Mesenchymal stem cell (in vitro differentiated cells and primary cell): ENCODE results near the gene SGSM2.

Source experiments
- DNase-seq: peaks from one replicate; pipeline ENCODE4 v3.0.0-alpha.2; 2013
- H2AFZ ChIP-seq: one replicate; pipeline ENCODE4 v1.6.1; 2013; ENCODE audit warnings: low read depth, mild to moderate bottlenecking, control low read depth, inconsistent platforms, low read length, moderate library complexity
- H2AK5ac ChIP-seq: 2 replicates; pipeline ENCODE4 v1.6.1; 2013; ENCODE audit warnings: low read length, moderate library complexity, mild to moderate bottlenecking, inconsistent platforms; ENCODE audit not compliant: severe bottlenecking
- H2BK120ac ChIP-seq: one replicate; pipeline ENCODE4 v1.6.1; 2013; ENCODE audit warnings: low read depth, mild to moderate bottlenecking, inconsistent platforms, low read length, moderate library complexity
- H2BK12ac ChIP-seq, 2 experiments: one replicate each; pipeline ENCODE4 v1.6.1; 2013; ENCODE audit warnings: inconsistent platforms in 2 of 2, low read length in 2 of 2, mild to moderate bottlenecking in 2 of 2, moderate library complexity in 2 of 2, control low read depth in 1 of 2
- H2BK15ac ChIP-seq: one replicate; pipeline ENCODE4 v1.6.1; 2013; ENCODE audit warnings: mild to moderate bottlenecking, low read depth, inconsistent platforms; ENCODE audit not compliant: poor library complexity, severe bottlenecking
- H2BK5ac ChIP-seq: 2 replicates; pipeline ENCODE4 v1.6.1; 2013; ENCODE audit warnings: low read depth, mild to moderate bottlenecking, low read length, control low read depth, inconsistent platforms; ENCODE audit not compliant: poor library complexity, severe bottlenecking
- H3K14ac ChIP-seq, 2 experiments: one replicate each; pipeline ENCODE4 v1.6.1; 2013; ENCODE audit warnings: inconsistent platforms in 2 of 2, low read length in 2 of 2, control low read depth in 1 of 2, mild to moderate bottlenecking in 1 of 2, moderate library complexity in 1 of 2
- H3K18ac ChIP-seq, 2 experiments: one replicate each; pipeline ENCODE4 v1.6.1; 2013; ENCODE audit warnings: inconsistent platforms in 2 of 2, low read length in 2 of 2, control low read depth in 1 of 2, low read depth in 1 of 2, mild to moderate bottlenecking in 1 of 2
- H3K23ac ChIP-seq, 2 experiments: one replicate each; pipeline ENCODE4 v1.6.1; 2013; ENCODE audit warnings: inconsistent platforms in 2 of 2, low read length in 2 of 2, mild to moderate bottlenecking in 2 of 2, moderate library complexity in 2 of 2, control low read depth in 1 of 2
- H3K27ac ChIP-seq: 2 replicates; pipeline ENCODE4 v1.5.1; 2013; ENCODE audit warnings: mild to moderate bottlenecking, moderate library complexity, low read length, control low read depth, inconsistent platforms; ENCODE audit not compliant: poor library complexity, severe bottlenecking
- H3K27me3 ChIP-seq, 2 experiments: 2 replicates each; pipeline versions ENCODE4 v1.6.1 to v1.7.0; 2013; ENCODE audit warnings: low read length in 2 of 2, mild to moderate bottlenecking in 2 of 2, moderate library complexity in 2 of 2, control low read depth in 1 of 2, inconsistent platforms in 1 of 2; ENCODE audit not compliant: control insufficient read depth in 1 of 2, insufficient read depth in 1 of 2
- H3K36me3 ChIP-seq, 2 experiments: 2 replicates each; pipeline versions ENCODE4 v1.6.1 to v1.7.0; 2013; ENCODE audit warnings: low read length in 2 of 2, control low read depth in 1 of 2, inconsistent platforms in 1 of 2, low read depth in 1 of 2, mild to moderate bottlenecking in 1 of 2; ENCODE audit not compliant: insufficient read depth in 2 of 2, control insufficient read depth in 1 of 2
- H3K4ac ChIP-seq, 2 experiments: one replicate each; pipeline ENCODE4 v1.6.1; 2013; ENCODE audit warnings: inconsistent platforms in 2 of 2, low read length in 2 of 2, mild to moderate bottlenecking in 2 of 2, moderate library complexity in 2 of 2, control low read depth in 1 of 2, low read depth in 1 of 2
- H3K4me1 ChIP-seq: 2 replicates; pipeline ENCODE4 v1.6.1; 2013; ENCODE audit warnings: low read depth, low read length, control low read depth; ENCODE audit not compliant: control insufficient read depth, insufficient read depth
- H3K4me2 ChIP-seq: 2 replicates; pipeline ENCODE4 v1.6.1; 2013; ENCODE audit warnings: low read length, mild to moderate bottlenecking, inconsistent platforms; ENCODE audit not compliant: poor library complexity, severe bottlenecking
- H3K4me3 ChIP-seq, 2 experiments: 2 replicates each; pipeline versions ENCODE4 v1.5.1 to v1.7.0; 2013; ENCODE audit warnings: low read length in 2 of 2, mild to moderate bottlenecking in 2 of 2, control low read depth in 1 of 2, low read depth in 1 of 2; ENCODE audit not compliant: insufficient read depth in 1 of 2
- H3K79me1 ChIP-seq: replicated peaks from 2 replicates; pipeline ENCODE4 v1.6.1; 2013; ENCODE audit warnings: mild to moderate bottlenecking, control low read depth, low read length, inconsistent platforms; ENCODE audit not compliant: poor library complexity, severe bottlenecking
- H3K9ac ChIP-seq: 2 replicates; pipeline ENCODE4 v1.7.0; 2013; ENCODE audit warnings: mild to moderate bottlenecking, low read length, moderate library complexity
- H3K9me3 ChIP-seq: 2 replicates; pipeline ENCODE4 v1.7.0; 2013; ENCODE audit warnings: mild to moderate bottlenecking, low read length; ENCODE audit not compliant: control insufficient read depth
- H4K8ac ChIP-seq: one replicate; pipeline ENCODE4 v1.6.1; 2013; ENCODE audit warnings: inconsistent platforms, mild to moderate bottlenecking, low read length, moderate library complexity
- H4K91ac ChIP-seq: one replicate; pipeline ENCODE4 v1.6.1; 2013; ENCODE audit warnings: mild to moderate bottlenecking, low read length, inconsistent platforms
- WGBS: methylation state at CpG from one replicate; pipeline ENCODE4 v1.1.7; 2013; ENCODE audit warnings: mixed read lengths; 5-methylcytosine and 5-hydroxymethylcytosine counted together

Gene SGSM2

DNA sequence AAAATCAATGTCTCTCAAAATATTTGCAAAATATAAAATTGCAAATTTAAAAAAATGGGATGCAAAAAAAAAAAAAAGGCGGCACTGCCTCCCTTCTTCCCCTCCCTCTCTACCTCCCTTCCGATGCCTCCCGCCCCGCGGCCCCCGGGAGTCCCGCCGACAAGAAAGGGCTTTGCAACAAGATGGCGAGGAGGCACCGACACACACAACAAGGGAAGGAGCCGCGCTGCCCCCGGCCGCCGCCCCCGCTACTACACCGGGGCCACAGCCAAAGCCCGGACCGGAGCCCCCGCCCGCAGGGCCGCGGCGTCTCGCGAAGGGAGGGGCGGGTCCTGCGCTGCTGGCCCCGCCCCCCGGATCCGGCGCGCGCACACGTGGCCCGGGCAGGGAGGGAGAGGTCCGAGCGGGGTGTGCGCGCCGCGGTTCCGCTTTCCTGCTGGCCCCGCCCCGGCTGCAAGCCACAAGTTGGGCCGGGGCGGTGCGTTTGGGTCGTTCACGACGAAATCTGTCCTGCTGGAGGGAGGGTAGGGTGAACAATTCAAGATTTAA is 63.6 kb downstream of the SGSM2 start, which contains the start of gene MNT:
Gene MNT (minus strand): TSS at position 184 of the 549 bp plus-strand sequence. CDS start 348 bp downstream, outside the sequence.
- peak; percentile 95 for DNase-seq
- peak within 1 kb of the TSS; percentile 18 to 92 for H2BK12ac ChIP-seq

DNA sequence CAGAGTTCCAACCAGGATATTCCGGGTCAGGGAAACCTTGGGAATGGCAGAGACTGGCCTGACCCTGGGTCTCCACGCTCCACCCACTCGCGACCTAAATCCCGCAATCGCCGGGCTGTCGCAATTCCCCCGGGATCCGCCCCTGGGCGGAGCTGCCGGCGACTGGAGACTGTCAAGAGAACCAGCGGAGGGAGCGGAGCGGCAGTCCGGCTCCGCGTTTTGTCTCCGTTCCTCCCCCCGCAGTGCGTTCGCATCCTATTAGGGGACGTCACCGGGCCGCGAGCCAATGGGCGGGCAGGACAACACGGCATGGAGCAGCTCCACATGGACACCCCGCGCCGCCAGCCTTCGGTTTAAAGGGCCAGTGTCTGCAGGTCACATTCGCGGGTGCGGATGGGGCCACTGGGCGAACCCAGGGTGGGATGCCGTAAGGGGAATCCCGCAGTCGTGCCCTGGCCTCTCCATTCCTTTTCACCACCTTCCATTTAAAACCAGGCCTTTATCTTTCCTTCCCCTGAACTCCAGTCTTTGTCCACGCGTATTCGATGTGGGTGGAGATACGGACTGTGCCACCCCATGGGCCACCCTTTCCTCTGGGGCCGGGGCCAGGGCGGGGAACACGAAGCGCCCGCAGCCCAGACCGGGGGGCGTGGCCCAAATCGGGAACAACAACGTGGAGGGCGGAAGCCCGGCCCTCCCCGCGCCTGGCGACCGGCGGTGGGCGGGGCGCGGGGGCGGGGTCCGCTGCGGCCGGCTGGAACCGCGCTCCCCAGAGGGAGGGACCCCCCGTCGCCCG is 64.3 kb downstream of the SGSM2 start:
- H3K9me3 ChIP-seq: no peaks in the 10 kb centered on the region
- H3K79me1 ChIP-seq: peaks cover 4% of the 10 kb centered on the region
- no peaks in the 10 kb centered on the region for H3K27me3 ChIP-seq
- peak overlapping the region; percentile 94 for H4K91ac ChIP-seq
- peak overlapping the region; percentile 93 for H3K4me2 ChIP-seq
- H3K4me1 ChIP-seq: peaks cover 40% of the 10 kb centered on the region
- peak; percentile 100 for DNase-seq
- H3K36me3 ChIP-seq: no peaks in the 10 kb centered on the region
- WGBS: under 1% methylated on average over 57 of the region's 72 CpGs
- H2BK15ac ChIP-seq: peak overlapping the region; percentile 71
- peak overlapping the region in 1 of 2 experiments; percentile 16 for H3K23ac ChIP-seq
- H3K27ac ChIP-seq: peak overlapping the region; percentile 98
- peak overlapping the region; percentile 35 for H2AK5ac ChIP-seq
- H2BK5ac ChIP-seq: peak overlapping the region; percentile 94
- H3K18ac ChIP-seq: peak overlapping the region; percentile 78 to 94
- peak overlapping the region in 1 of 2 experiments; percentile 85 for H3K4ac ChIP-seq
- H2AFZ ChIP-seq: no peak overlapping the region
- H2BK120ac ChIP-seq: peak overlapping the region; percentile 93
- H2BK12ac ChIP-seq: peak overlapping the region in 1 of 2 experiments; percentile 92
- peak overlapping the region; percentile 56 to 89 for H3K4me3 ChIP-seq
- no peak overlapping the region for H3K14ac ChIP-seq
- H3K9ac ChIP-seq: peak overlapping the region; percentile 98
- H4K8ac ChIP-seq: peak overlapping the region; percentile 94

More for the DNA sequence above, 63.6 kb downstream of the SGSM2 start, which contains the start of gene MNT:
- peak within 1 kb of the TSS; percentile 98 for H2BK15ac ChIP-seq
- 1% methylated on average over 38 of the region's 51 CpGs for WGBS
- H3K4me2 ChIP-seq: peak within 1 kb of the TSS; percentile 93
- H3K79me1 ChIP-seq: peaks cover 4% of the 10 kb centered on the region
- no peaks in the 10 kb centered on the region for H3K27me3 ChIP-seq
- H2AK5ac ChIP-seq: peak within 1 kb of the TSS; percentile 35
- peak within 1 kb of the TSS; percentile 85 to 94 for H3K4ac ChIP-seq
- H3K23ac ChIP-seq: peak within 1 kb of the TSS in 1 of 2 experiments; percentile 96
- H4K8ac ChIP-seq: peak within 1 kb of the TSS; percentile 94
- peak within 1 kb of the TSS; percentile 94 for H4K91ac ChIP-seq
- H3K4me3 ChIP-seq: peak within 1 kb of the TSS; percentile 72 to 89
- H2BK5ac ChIP-seq: peak within 1 kb of the TSS; percentile 94
- H3K9ac ChIP-seq: peak within 1 kb of the TSS; percentile 98
- no peaks in the 10 kb centered on the region for H3K9me3 ChIP-seq
- H3K36me3 ChIP-seq: no peaks in the 10 kb centered on the region
- peaks cover 42% of the 10 kb centered on the region for H3K4me1 ChIP-seq
- H3K18ac ChIP-seq: peak within 1 kb of the TSS; percentile 78 to 94
- H3K14ac ChIP-seq: peak within 1 kb of the TSS; percentile 82 to 98
- H2BK120ac ChIP-seq: peak within 1 kb of the TSS; percentile 93
- peak within 1 kb of the TSS; percentile 98 for H3K27ac ChIP-seq
- no peak within 1 kb of the TSS for H2AFZ ChIP-seq

DNA sequence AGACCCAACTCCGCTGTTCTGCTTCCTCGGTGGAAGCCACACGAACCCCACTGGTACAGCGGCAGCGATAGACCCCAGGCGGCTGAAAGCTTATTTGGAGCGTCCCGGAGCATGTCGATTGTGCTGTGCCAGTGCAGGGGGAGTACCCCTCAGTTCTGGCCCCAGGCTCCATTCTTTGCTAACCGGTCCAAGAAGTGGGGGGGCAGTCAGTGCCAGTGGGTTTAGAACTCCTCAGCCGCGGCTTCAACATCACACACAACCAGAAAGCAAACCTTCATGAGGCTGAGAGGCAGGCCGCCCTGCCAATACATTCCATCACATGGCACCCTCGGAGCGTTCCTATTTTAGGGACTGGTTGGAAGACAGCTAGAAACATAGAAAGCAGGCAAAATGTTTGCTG is 65.2 kb downstream of the SGSM2 start:
- no peak for DNase-seq
- Histone ChIP-seq H3K4me1 (peaks cover 40% of the 10 kb centered on the region), H3K9me3 (no peaks in the 10 kb centered on the region), H3K79me1 (peaks cover 4% of the 10 kb centered on the region), H2BK5ac (no peak overlapping the region), H3K4me2 (peak overlapping the region; percentile 77), H2BK120ac (peak overlapping the region; percentile 93), H2BK15ac (peak overlapping the region; percentile 83), H2BK12ac (peak overlapping the region; percentile 29 to 76), H3K23ac (peak overlapping the region in 1 of 2 experiments; percentile 3), H3K27me3 (no peaks in the 10 kb centered on the region), H3K4me3 (peak overlapping the region in 1 of 2 experiments; percentile 78), H3K9ac (peak overlapping the region; percentile 84), H3K4ac (peak overlapping the region; percentile 66 to 89), H2AK5ac (peak overlapping the region; percentile 4), H3K14ac (peak overlapping the region in 1 of 2 experiments; percentile 13), H3K18ac (peak overlapping the region; percentile 44 to 80), H4K91ac (peak overlapping the region; percentile 81), H4K8ac (peak overlapping the region; percentile 56), H2AFZ (no peak overlapping the region), H3K27ac (no peak overlapping the region), H3K36me3 (no peaks in the 10 kb centered on the region)
- WGBS: 53% methylated on average over 15 of the region's 15 CpGs

DNA sequence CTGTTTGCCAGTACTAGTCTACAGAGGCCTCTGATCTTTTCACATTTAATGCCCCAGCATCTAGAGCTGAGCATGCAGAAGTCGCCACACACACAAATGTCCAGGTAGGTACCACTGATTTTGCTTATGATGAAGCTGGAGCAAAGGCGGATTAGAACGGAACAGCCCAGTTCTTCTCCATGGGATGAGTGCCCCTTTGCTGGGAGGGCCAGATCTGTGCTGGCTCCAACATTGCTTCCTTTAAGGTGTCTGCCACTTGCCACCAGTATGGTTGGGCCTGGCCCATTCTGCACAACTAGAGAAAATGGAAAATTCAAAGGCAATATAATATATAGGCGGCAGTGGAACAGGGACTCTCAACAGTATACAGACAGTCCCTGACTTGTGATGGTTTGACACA is 65.7 kb downstream of the SGSM2 start:
- Histone ChIP-seq H3K9me3 (no peaks in the 10 kb centered on the region), H3K14ac (no peak overlapping the region), H2BK15ac (no peak overlapping the region), H3K9ac (peak overlapping the region; percentile 84), H2AK5ac (peak overlapping the region; percentile 4), H4K91ac (peak overlapping the region; percentile 86), H3K79me1 (peaks cover 4% of the 10 kb centered on the region), H3K27ac (no peak overlapping the region), H2AFZ (no peak overlapping the region), H4K8ac (peak overlapping the region; percentile 66), H3K23ac (no peak overlapping the region), H3K18ac (peak overlapping the region; percentile 44 to 80), H2BK5ac (no peak overlapping the region), H2BK12ac (peak overlapping the region; percentile 6 to 46), H3K4me3 (peak overlapping the region in 1 of 2 experiments; percentile 32), H2BK120ac (peak overlapping the region; percentile 93), H3K4me1 (peaks cover 36% of the 10 kb centered on the region), H3K27me3 (no peaks in the 10 kb centered on the region), H3K4ac (peak overlapping the region; percentile 66 to 89), H3K4me2 (no peak overlapping the region), H3K36me3 (no peaks in the 10 kb centered on the region)
- DNase-seq: no peak
- WGBS: 96% methylated on average over 4 of the region's 4 CpGs
